OCI-M1 (cell line): ENCODE measurements around the gene KIF25.

ENCODE experiments used
- DNase-seq: peaks from one replicate; lab custom pipeline; 2025; lab: John Stamatoyannopoulos, UW

The KIF25 gene

GRCh38 chr6:167997642-167998041 lies at the start of gene KIF25:
KIF25 (plus strand) TSS chr6:167997671; CDS start chr6:168029586, 31,915 bp downstream.
- DNase-seq = no peak

- DNase-seq = no peak
Measured at GRCh38 chr6:167947716-167948115, 49.8 kb upstream of the KIF25 start.

GRCh38 chr6:167948716-167949115 lies 48.8 kb upstream of the KIF25 start:
- DNase-seq = no peak

- no peak for DNase-seq
Measured at GRCh38 chr6:167949121-167949684, 48.3 kb upstream of the KIF25 start.

- no peak for DNase-seq
Measured at GRCh38 chr6:167951781-167952511, 45.5 kb upstream of the KIF25 start.

GRCh38 chr6:167952512-167952859 lies 45.0 kb upstream of the KIF25 start:
- DNase-seq = no peak

- DNase-seq = no peak
Measured at GRCh38 chr6:167953551-167953950, 43.9 kb upstream of the KIF25 start.

GRCh38 chr6:167954151-167954550 lies 43.3 kb upstream of the KIF25 start:
- no peak for DNase-seq

GRCh38 chr6:167956491-167956890 lies 41.0 kb upstream of the KIF25 start:
- no peak for DNase-seq

- DNase-seq = no peak
Measured at GRCh38 chr6:167956983-167957492, 40.4 kb upstream of the KIF25 start.

GRCh38 chr6:167957626-167958025 lies 39.8 kb upstream of the KIF25 start:
- DNase-seq = no peak

GRCh38 chr6:167960579-167960978 lies 36.9 kb upstream of the KIF25 start:
- no peak for DNase-seq

- DNase-seq = no peak
Measured at GRCh38 chr6:167962711-167963110, 34.8 kb upstream of the KIF25 start.

GRCh38 chr6:167963589-167964057 lies 33.8 kb upstream of the KIF25 start:
- no peak for DNase-seq

- DNase-seq = no peak
Measured at GRCh38 chr6:167965592-167966539, 31.6 kb upstream of the KIF25 start.

GRCh38 chr6:167966540-167966905 lies 30.9 kb upstream of the KIF25 start:
- DNase-seq = no peak

- DNase-seq = peak; percentile 6
Measured at GRCh38 chr6:167968091-167968490, 29.4 kb upstream of the KIF25 start.

GRCh38 chr6:167970230-167970629 lies 27.2 kb upstream of the KIF25 start:
- DNase-seq = no peak

GRCh38 chr6:167972193-167972592 lies 25.3 kb upstream of the KIF25 start:
- no peak for DNase-seq

- no peak for DNase-seq
Measured at GRCh38 chr6:167973148-167973885, 24.2 kb upstream of the KIF25 start.

GRCh38 chr6:167974640-167975344 lies 22.7 kb upstream of the KIF25 start:
- no peak for DNase-seq
